Peyer's patch (tissue), 4 donors: ENCODE measurements around the gene RUBCNL. TPM values are rescaled to one million over a fixed set of nuclear protein-coding genes. Genes with fewer than 3 reads are reported as not detected.

Experiments used
- DNase-seq, 3 donors: peaks; one replicate each; pipeline ENCODE4 v3.0.0-alpha.2; 2017 to 2019
- H3K27ac ChIP-seq, 4 donors: fragments of 200-600 bp; sonication (generic); one replicate each; pipeline ENCODE4 v1.5.1; 2016 to 2019
- H3K27me3 ChIP-seq, 2 donors: fragments of 200-600 bp; sonication (generic); one replicate each; pipeline ENCODE4 v1.5.1; 2019
- H3K36me3 ChIP-seq, 3 donors: fragments of 200-600 bp; sonication (generic); one replicate each; pipeline ENCODE4 v1.5.1; 2016 to 2019
- H3K4me1 ChIP-seq, 4 donors: fragments of 200-600 bp; sonication (generic); one replicate each; pipeline ENCODE4 v1.5.1; 2016 to 2019
- H3K4me3 ChIP-seq, 4 donors: fragments of 200-600 bp; sonication (generic); 1 replicate in 3 of 4; 2 replicates in 1 of 4; pipeline ENCODE4 v1.5.1; 2016 to 2019; ENCODE audit warnings: mild to moderate bottlenecking in 1 of 4
- H3K9me3 ChIP-seq, 4 donors: fragments of 200-600 bp; sonication (generic); one replicate each; pipeline ENCODE4 v1.5.1; 2016 to 2019; ENCODE audit warnings: mild to moderate bottlenecking in 1 of 4
- POLR2A ChIP-seq, 2 donors: fragments of 450-650 bp; IDR thresholded peaks; one replicate each; pipeline ENCODE4 v1.5.1; 2017; ENCODE audit warnings: antibody characterized with exemption in 2 of 2, mild to moderate bottlenecking in 2 of 2, moderate library complexity in 2 of 2
- total RNA-seq, 4 donors: library from RNA; depleted of rRNA; stranded (reverse); fragments of >200 nt; gene quantifications; one replicate each; pipeline ENCODE4 v1.1.0, GENCODE V29; 2016
- TF ChIP-seq, protein P1 (sequence below), 6 experiments: fragments of 450-650 bp in 4 of 6; fragments of 200-600 bp in 2 of 6; sonication (generic) in 1 of 6; IDR thresholded peaks; one replicate each; pipeline ENCODE4 v1.5.1; 2017 to 2019; ENCODE audit warnings: antibody characterized with exemption in 6 of 6, mild to moderate bottlenecking in 3 of 6, moderate library complexity in 1 of 6

The RUBCNL gene
- total RNA-seq, 4 donors from 2014 or later = 10.3 to 52.0 (median 13.9) TPM

DNA sequence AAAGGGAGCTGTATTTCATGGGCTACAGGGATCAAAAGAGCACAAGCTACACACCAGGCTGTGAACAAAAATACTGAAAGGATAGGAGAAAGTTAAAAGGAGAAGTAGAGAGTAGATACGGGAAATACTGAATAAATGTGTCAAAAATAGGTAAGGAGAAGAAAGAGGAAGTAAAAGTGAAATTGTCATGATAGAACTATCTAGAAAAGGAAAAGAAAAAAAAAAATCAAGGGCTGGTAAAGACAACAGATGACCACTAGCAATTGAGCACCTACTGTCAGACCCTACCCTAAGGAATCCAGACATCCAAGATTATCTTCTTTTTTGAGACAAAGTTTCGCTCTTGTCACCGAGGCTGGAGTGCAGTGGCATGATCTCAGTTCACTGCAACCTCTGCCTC lies 4.8 kb downstream of the RUBCNL start:
- H3K27ac ChIP-seq = peak overlapping the region in 2 of 4 donors; percentile 74 to 87
- H3K27me3 ChIP-seq = no peaks in the 10 kb centered on the region
- peaks cover 0 to 20% (median 1%) of the 10 kb centered on the region in 4 donors for H3K4me1 ChIP-seq
- no peak for TF ChIP-seq POLR2A (IDR thresholded peaks at IDR 0.05)
- TF ChIP-seq, protein P1, sequence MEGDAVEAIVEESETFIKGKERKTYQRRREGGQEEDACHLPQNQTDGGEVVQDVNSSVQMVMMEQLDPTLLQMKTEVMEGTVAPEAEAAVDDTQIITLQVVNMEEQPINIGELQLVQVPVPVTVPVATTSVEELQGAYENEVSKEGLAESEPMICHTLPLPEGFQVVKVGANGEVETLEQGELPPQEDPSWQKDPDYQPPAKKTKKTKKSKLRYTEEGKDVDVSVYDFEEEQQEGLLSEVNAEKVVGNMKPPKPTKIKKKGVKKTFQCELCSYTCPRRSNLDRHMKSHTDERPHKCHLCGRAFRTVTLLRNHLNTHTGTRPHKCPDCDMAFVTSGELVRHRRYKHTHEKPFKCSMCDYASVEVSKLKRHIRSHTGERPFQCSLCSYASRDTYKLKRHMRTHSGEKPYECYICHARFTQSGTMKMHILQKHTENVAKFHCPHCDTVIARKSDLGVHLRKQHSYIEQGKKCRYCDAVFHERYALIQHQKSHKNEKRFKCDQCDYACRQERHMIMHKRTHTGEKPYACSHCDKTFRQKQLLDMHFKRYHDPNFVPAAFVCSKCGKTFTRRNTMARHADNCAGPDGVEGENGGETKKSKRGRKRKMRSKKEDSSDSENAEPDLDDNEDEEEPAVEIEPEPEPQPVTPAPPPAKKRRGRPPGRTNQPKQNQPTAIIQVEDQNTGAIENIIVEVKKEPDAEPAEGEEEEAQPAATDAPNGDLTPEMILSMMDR (IDR thresholded peaks at IDR 0.05) = no peak
- H3K9me3 ChIP-seq = no peaks in the 10 kb centered on the region
- H3K36me3 ChIP-seq = no peaks in the 10 kb centered on the region
- no peak overlapping the region for H3K4me3 ChIP-seq
- DNase-seq = no peak

GRCh38 chr13:46380242-46380641 lies 6.8 kb downstream of the RUBCNL start:
- no peak overlapping the region for H3K4me3 ChIP-seq
- no peak for TF ChIP-seq POLR2A (IDR thresholded peaks at IDR 0.05)
- TF ChIP-seq, protein P1 (IDR thresholded peaks at IDR 0.05) = no peak
- no peaks in the 10 kb centered on the region for H3K9me3 ChIP-seq
- no peaks in the 10 kb centered on the region for H3K36me3 ChIP-seq
- no peaks in the 10 kb centered on the region for H3K27me3 ChIP-seq
- H3K4me1 ChIP-seq = peaks cover 0 to 6% (median 1%) of the 10 kb centered on the region in 4 donors
- peak overlapping the region in 1 of 4 donors; percentile 80 for H3K27ac ChIP-seq
- no peak for DNase-seq

GRCh38 chr13:46379611-46380010 lies 7.4 kb downstream of the RUBCNL start:
- no peak for TF ChIP-seq POLR2A (IDR thresholded peaks at IDR 0.05)
- TF ChIP-seq, protein P1 (IDR thresholded peaks at IDR 0.05) = no peak
- no peak for DNase-seq
- no peaks in the 10 kb centered on the region for H3K9me3 ChIP-seq
- H3K4me1 ChIP-seq = peaks cover 0 to 6% (median 1%) of the 10 kb centered on the region in 4 donors
- H3K27me3 ChIP-seq = no peaks in the 10 kb centered on the region
- H3K4me3 ChIP-seq = no peak overlapping the region
- H3K27ac ChIP-seq = peak overlapping the region in 1 of 4 donors; percentile 80
- H3K36me3 ChIP-seq = no peaks in the 10 kb centered on the region

DNA sequence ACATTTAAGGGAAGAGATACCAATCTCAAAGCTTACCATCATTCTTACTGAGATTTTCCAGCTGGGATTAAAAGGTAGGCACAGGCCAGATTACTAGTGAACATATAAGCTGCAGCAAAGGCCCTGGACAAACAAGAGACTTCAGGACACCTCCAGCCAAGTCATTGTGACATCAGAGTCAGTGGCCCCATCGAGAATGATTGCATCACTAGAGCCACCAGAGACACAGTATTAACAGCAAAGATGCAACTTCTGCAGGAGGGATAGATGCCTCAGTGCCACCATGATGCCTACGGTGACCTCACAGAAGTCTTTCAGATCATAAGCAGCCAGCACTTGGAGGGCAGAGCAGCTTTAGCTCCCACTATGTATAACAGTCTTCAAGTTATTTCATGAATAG lies 8.6 kb downstream of the RUBCNL start:
- H3K9me3 ChIP-seq = no peaks in the 10 kb centered on the region
- peak overlapping the region in 2 of 4 donors; percentile 69 to 80 for H3K27ac ChIP-seq
- H3K4me3 ChIP-seq = no peak overlapping the region
- DNase-seq = no peak
- peaks cover 0 to 7% (median 0%) of the 10 kb centered on the region in 4 donors for H3K4me1 ChIP-seq
- H3K27me3 ChIP-seq = no peaks in the 10 kb centered on the region
- H3K36me3 ChIP-seq = no peaks in the 10 kb centered on the region
- TF ChIP-seq, protein P1 (IDR thresholded peaks at IDR 0.05) = no peak
- no peak for TF ChIP-seq POLR2A (IDR thresholded peaks at IDR 0.05)

DNA sequence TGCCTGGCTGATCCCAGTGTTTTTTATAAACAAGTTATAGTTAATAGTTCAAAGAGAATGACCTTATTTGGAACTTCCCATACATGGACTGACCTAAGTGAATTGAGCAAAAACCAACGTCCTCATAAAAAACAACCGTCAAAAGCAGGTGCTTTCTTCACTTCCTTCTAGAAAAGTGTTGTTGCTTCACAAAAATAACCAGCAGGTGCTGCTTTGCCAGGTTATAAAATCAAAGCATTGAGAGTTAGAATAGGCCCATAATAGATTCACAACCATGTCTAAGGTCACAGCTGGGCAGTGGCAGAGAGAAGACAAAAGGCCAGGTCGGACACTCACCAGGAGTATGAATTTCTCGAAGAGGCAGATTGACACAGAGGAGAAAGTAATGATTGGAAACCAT lies 9.5 kb downstream of the RUBCNL start:
- DNase-seq = peak in 1 of 3 donors; percentile 41
- H3K27me3 ChIP-seq = no peaks in the 10 kb centered on the region
- H3K4me1 ChIP-seq = peaks cover 0 to 13% (median 0%) of the 10 kb centered on the region in 4 donors
- no peak overlapping the region for H3K4me3 ChIP-seq
- H3K9me3 ChIP-seq = no peaks in the 10 kb centered on the region
- H3K27ac ChIP-seq = peak overlapping the region in 2 of 4 donors; percentile 69 to 80
- no peaks in the 10 kb centered on the region for H3K36me3 ChIP-seq
- TF ChIP-seq, protein P1 (IDR thresholded peaks at IDR 0.05) = peak in 1 of 6 experiments; percentile 8
- no peak for TF ChIP-seq POLR2A (IDR thresholded peaks at IDR 0.05)

DNA sequence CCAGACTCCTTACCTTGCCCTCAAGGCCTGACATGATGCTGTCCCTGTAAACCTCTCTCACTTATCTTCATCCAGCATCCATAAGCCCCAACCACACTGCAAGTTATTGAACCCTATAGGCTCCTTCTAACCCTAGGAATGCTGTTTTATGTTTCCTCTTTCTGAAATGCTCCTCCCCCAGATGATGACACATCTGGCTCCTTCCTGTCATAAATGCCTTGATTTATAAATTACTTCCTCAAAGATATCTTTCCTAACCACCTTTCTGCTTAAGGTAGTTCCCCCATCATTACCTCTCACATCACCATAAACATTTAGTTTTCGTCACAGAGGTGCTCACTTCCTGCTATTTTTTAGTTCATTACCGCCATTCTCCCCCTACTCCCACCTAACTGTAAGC lies 12.3 kb downstream of the RUBCNL start:
- peak overlapping the region; percentile 61 to 83 (median 74) for H3K27ac ChIP-seq
- H3K4me3 ChIP-seq = peak overlapping the region in 2 of 4 donors; percentile 23 to 38
- peak in 1 of 3 donors; percentile 63 for DNase-seq
- TF ChIP-seq POLR2A (IDR thresholded peaks at IDR 0.05) = peak in 1 of 2 donors; percentile 39
- TF ChIP-seq, protein P1 (IDR thresholded peaks at IDR 0.05) = no peak
- H3K36me3 ChIP-seq = no peaks in the 10 kb centered on the region
- H3K9me3 ChIP-seq = no peaks in the 10 kb centered on the region
- peaks cover 0 to 19% (median 0%) of the 10 kb centered on the region in 4 donors for H3K4me1 ChIP-seq
- H3K27me3 ChIP-seq = no peaks in the 10 kb centered on the region
